H7 (cell line): ENCODE measurements around the gene EP400. TPM values are rescaled to one million over a fixed set of nuclear protein-coding genes. Genes with fewer than 3 reads are reported as not detected.
"Not testable (repeated sequence)": the region's sequence is repeated elsewhere in the genome, so short reads cannot be mapped to it uniquely, and the experiment has no call there.

Experiments
- DNase-seq: peaks from one replicate; pipeline ENCODE4 v3.0.0; 2012
- H3K27me3 ChIP-seq: 2 replicates; pipeline ENCODE4 v1.6.0; 2011; ENCODE audit warnings: mild to moderate bottlenecking, low read length; ENCODE audit not compliant: control insufficient read depth, insufficient read depth
- H3K36me3 ChIP-seq: replicated peaks from 2 replicates; pipeline ENCODE4 v1.5.1; 2011; ENCODE audit warnings: low read length; ENCODE audit not compliant: control insufficient read depth, insufficient read depth
- H3K4me3 ChIP-seq: 2 replicates; pipeline ENCODE4 v1.5.1; 2011; ENCODE audit warnings: low read depth, mild to moderate bottlenecking, control low read depth, low read length, moderate library complexity; ENCODE audit not compliant: insufficient read depth
- total RNA-seq: library from RNA; depleted of rRNA; stranded (reverse); fragments of >200 nt; shearing (Covaris generic); gene quantifications from 2 replicates; pipeline ENCODE4 v1.2.3, GENCODE V29; 2014

Gene EP400
- total RNA-seq, 1 experiment from 2014 or later: 7.4 TPM

- no peak for DNase-seq
- Histone ChIP-seq H3K36me3 (no peaks in the 10 kb centered on the region), H3K4me3 (no peak overlapping the region), H3K27me3 (no peaks in the 10 kb centered on the region)
These were observed 21.5 kb downstream of the EP400 start for GRCh38 chr12:131971226-131971625.

GRCh38 chr12:131975228-131975627 lies 25.5 kb downstream of the EP400 start:
- peaks cover 2% of the 10 kb centered on the region for H3K36me3 ChIP-seq
- no peak overlapping the region for H3K4me3 ChIP-seq
- H3K27me3 ChIP-seq: no peaks in the 10 kb centered on the region
- no peak for DNase-seq

GRCh38 chr12:131979606-131980005 lies 29.9 kb downstream of the EP400 start:
- DNase-seq: no peak
- Histone ChIP-seq H3K27me3 (no peaks in the 10 kb centered on the region), H3K36me3 (peaks cover 5% of the 10 kb centered on the region), H3K4me3 (no peak overlapping the region)

- Histone ChIP-seq H3K27me3 (no peaks in the 10 kb centered on the region), H3K4me3 (no peak overlapping the region), H3K36me3 (peaks cover 5% of the 10 kb centered on the region)
- DNase-seq: no peak
These were observed 30.5 kb downstream of the EP400 start for GRCh38 chr12:131980263-131980662.

GRCh38 chr12:131981388-131981787 lies 31.6 kb downstream of the EP400 start:
- H3K27me3 ChIP-seq: no peaks in the 10 kb centered on the region
- H3K36me3 ChIP-seq: peaks cover 7% of the 10 kb centered on the region
- no peak for DNase-seq
- no peak overlapping the region for H3K4me3 ChIP-seq

GRCh38 chr12:131982041-131982440 lies 32.3 kb downstream of the EP400 start:
- no peaks in the 10 kb centered on the region for H3K27me3 ChIP-seq
- H3K36me3 ChIP-seq: peaks cover 11% of the 10 kb centered on the region
- no peak overlapping the region for H3K4me3 ChIP-seq
- DNase-seq: peak; percentile 11

- Histone ChIP-seq H3K27me3 (no peaks in the 10 kb centered on the region), H3K36me3 (peaks cover 15% of the 10 kb centered on the region), H3K4me3 (no peak overlapping the region)
- DNase-seq: no peak
These were observed 33.3 kb downstream of the EP400 start for GRCh38 chr12:131983026-131983425.

GRCh38 chr12:131983554-131983953 lies 33.8 kb downstream of the EP400 start:
- Histone ChIP-seq H3K4me3 (no peak overlapping the region), H3K36me3 (peaks cover 16% of the 10 kb centered on the region), H3K27me3 (no peaks in the 10 kb centered on the region)
- DNase-seq: no peak

- Histone ChIP-seq H3K4me3 (no peak overlapping the region), H3K27me3 (no peaks in the 10 kb centered on the region), H3K36me3 (peaks cover 16% of the 10 kb centered on the region)
- DNase-seq: no peak
These were observed 34.6 kb downstream of the EP400 start for GRCh38 chr12:131984334-131984733.

- not testable (repeated sequence) for DNase-seq, H3K4me3 ChIP-seq
These were observed 35.8 kb downstream of the EP400 start for GRCh38 chr12:131985510-131985875.

GRCh38 chr12:131986361-131986760 lies 36.6 kb downstream of the EP400 start:
- H3K27me3 ChIP-seq: no peaks in the 10 kb centered on the region
- DNase-seq: peak; percentile 36
- no peak overlapping the region for H3K4me3 ChIP-seq
- peaks cover 22% of the 10 kb centered on the region for H3K36me3 ChIP-seq

More at GRCh38 chr12:131985510-131985875, 35.8 kb downstream of the EP400 start:
- peaks cover 15% of the 10 kb centered on the region for H3K36me3 ChIP-seq
- H3K27me3 ChIP-seq: not testable (repeated sequence)

GRCh38 chr12:131986910-131987309 lies 37.2 kb downstream of the EP400 start:
- DNase-seq: peak; percentile 59
- Histone ChIP-seq H3K36me3 (peaks cover 22% of the 10 kb centered on the region), H3K4me3 (no peak overlapping the region), H3K27me3 (no peaks in the 10 kb centered on the region)

- DNase-seq: no peak
- H3K27me3 ChIP-seq: no peaks in the 10 kb centered on the region
- no peak overlapping the region for H3K4me3 ChIP-seq
- peaks cover 29% of the 10 kb centered on the region for H3K36me3 ChIP-seq
These were observed 37.8 kb downstream of the EP400 start for GRCh38 chr12:131987552-131987951.

- no peak overlapping the region for H3K4me3 ChIP-seq
These were observed 38.5 kb downstream of the EP400 start for GRCh38 chr12:131988054-131988796.

GRCh38 chr12:131989021-131989420 lies 39.3 kb downstream of the EP400 start:
- Histone ChIP-seq H3K27me3 (no peaks in the 10 kb centered on the region), H3K36me3 (peaks cover 38% of the 10 kb centered on the region), H3K4me3 (no peak overlapping the region)
- DNase-seq: peak; percentile 48

More at GRCh38 chr12:131988054-131988796, 38.5 kb downstream of the EP400 start:
- DNase-seq: no peak
- Histone ChIP-seq H3K27me3 (no peaks in the 10 kb centered on the region), H3K36me3 (peaks cover 34% of the 10 kb centered on the region)
